Measurements from ENCODE around the gene TBCA. TPM values are rescaled to one million over a fixed set of nuclear protein-coding genes. Genes with fewer than 3 reads are reported as not detected.

Gene TBCA
- total and polyA plus RNA-seq, 8 donors = 40.6 to 138 (median 57.9) TPM

DNA sequence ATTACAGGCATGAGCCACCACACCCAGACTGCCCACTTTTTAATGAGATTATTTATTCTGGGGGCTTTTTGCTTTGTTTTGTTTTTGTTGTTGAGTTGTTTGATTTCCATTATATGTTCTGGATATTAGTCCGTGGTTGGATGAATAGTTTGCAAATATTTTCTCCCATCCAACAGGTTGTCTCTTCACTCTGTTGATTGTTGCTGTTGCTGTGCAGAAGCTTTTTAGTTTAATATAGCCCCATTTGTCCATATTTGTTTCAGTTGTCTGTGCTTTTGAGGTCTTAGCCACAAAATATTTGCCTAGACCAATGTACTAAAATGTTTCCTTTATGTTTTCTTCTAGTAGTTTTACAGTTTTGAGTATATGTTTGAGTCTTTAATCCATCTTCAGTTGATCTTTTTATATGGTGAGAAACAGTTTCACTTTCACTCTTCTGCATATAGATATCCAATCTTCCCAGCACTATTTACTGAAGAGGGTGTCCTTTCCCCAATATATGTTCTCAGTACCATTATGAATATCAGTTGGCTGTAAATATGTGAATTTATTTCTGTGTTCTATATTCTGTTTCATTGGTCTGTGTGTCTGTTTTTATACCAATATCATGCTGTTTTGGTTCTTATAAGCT lies 30.2 kb upstream of the TBCA start:
- H3K36me3 ChIP-seq = no peaks in the 10 kb centered on the region
- H3K27me3 ChIP-seq = no peaks in the 10 kb centered on the region
- ATAC-seq (no peak), DNase-seq (no peak), FAIRE-seq (no peak)
- no peaks in the 10 kb centered on the region for H3K9me3 ChIP-seq
- H3K27ac ChIP-seq = no peak overlapping the region
- WGBS, 2 donors = 0 to 29% methylated on average over 1 of the region's 1 CpG
- intact Hi-C loops (cut with DNase I) = no loop called here
- H3K4me1 ChIP-seq = no peaks in the 10 kb centered on the region
- TF ChIP-seq, protein P1, sequence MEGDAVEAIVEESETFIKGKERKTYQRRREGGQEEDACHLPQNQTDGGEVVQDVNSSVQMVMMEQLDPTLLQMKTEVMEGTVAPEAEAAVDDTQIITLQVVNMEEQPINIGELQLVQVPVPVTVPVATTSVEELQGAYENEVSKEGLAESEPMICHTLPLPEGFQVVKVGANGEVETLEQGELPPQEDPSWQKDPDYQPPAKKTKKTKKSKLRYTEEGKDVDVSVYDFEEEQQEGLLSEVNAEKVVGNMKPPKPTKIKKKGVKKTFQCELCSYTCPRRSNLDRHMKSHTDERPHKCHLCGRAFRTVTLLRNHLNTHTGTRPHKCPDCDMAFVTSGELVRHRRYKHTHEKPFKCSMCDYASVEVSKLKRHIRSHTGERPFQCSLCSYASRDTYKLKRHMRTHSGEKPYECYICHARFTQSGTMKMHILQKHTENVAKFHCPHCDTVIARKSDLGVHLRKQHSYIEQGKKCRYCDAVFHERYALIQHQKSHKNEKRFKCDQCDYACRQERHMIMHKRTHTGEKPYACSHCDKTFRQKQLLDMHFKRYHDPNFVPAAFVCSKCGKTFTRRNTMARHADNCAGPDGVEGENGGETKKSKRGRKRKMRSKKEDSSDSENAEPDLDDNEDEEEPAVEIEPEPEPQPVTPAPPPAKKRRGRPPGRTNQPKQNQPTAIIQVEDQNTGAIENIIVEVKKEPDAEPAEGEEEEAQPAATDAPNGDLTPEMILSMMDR (IDR thresholded peaks at IDR 0.05) = no peak
- no peak overlapping the region for H3K4me3 ChIP-seq

DNA sequence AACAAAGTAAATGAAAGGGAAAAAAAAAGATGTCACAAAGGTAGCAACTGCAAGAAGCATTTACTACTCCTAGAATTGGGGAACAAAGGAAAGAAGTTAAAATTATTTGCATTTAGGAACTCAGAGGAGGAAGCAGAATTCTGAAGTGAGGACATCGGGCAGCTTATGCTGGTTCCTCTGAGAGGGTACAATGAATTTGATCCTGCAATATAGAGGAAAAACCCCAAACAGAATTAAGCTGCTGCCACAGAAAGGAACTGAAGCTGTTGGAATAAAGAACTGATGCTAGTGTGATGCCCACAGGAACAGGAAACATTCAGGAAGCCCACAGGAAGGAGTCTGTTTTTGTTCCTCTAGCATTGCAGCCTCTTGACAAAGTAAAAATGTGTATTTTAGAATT lies 22.3 kb upstream of the TBCA start:
- Histone ChIP-seq H3K4me1 (no peaks in the 10 kb centered on the region), H3K9me3 (peaks cover 0 to 3% (median 0%) of the 10 kb centered on the region in 4 donors), H3K36me3 (no peaks in the 10 kb centered on the region), H3K27ac (no peak overlapping the region), H3K27me3 (no peaks in the 10 kb centered on the region), H3K4me3 (no peak overlapping the region)
- DNase-seq = no peak
- 56 to 59% methylated on average over 1 of the region's 1 CpG for WGBS, 2 donors
- TF ChIP-seq, protein P1 (IDR thresholded peaks at IDR 0.05) = no peak
- peak in 1 of 4 donors; percentile 23 for ATAC-seq
- no peak for FAIRE-seq
- intact Hi-C loops (cut with DNase I) = no loop called here

GRCh38 chr5:77797136-77797535 lies 21.0 kb upstream of the TBCA start:
- H3K4me3 ChIP-seq = no peak overlapping the region
- H3K4me1 ChIP-seq = no peaks in the 10 kb centered on the region
- FAIRE-seq (no peak), ATAC-seq (no peak), DNase-seq (no peak)
- intact Hi-C loops (cut with DNase I) = no loop called here
- WGBS, 2 donors = 94 to 96% methylated on average over 1 of the region's 1 CpG
- TF ChIP-seq, protein P1 (IDR thresholded peaks at IDR 0.05) = no peak
- H3K9me3 ChIP-seq = peaks cover 0 to 3% (median 0%) of the 10 kb centered on the region in 4 donors
- H3K36me3 ChIP-seq = no peaks in the 10 kb centered on the region
- no peak overlapping the region for H3K27ac ChIP-seq
- H3K27me3 ChIP-seq = no peaks in the 10 kb centered on the region

DNA sequence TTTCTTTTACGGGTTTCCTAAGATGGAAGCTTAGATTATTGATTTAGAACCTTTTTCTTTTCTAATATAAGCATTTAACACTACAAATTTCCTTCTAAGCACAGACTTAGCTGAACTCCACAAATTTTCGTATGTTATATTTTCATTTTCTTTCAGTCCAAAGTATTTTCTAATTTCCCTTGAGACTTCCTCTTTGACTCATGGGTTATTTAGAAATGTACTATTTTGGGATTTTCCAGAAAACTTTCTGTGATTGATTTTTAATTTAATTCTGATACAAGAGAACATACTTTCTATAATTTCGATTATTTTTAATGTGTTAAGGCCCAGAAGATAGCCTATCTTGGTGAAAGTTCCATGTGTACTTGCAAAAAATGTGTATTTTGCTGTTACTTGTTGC lies 19.7 kb upstream of the TBCA start:
- no peaks in the 10 kb centered on the region for H3K27me3 ChIP-seq
- H3K9me3 ChIP-seq = peaks cover 0 to 3% (median 0%) of the 10 kb centered on the region in 4 donors
- ATAC-seq = no peak
- no peak for FAIRE-seq
- 61 to 75% methylated on average over 3 of the region's 3 CpGs for WGBS, 2 donors
- no peaks in the 10 kb centered on the region for H3K4me1 ChIP-seq
- H3K27ac ChIP-seq = no peak overlapping the region
- H3K4me3 ChIP-seq = no peak overlapping the region
- no peak for DNase-seq
- intact Hi-C loops (cut with DNase I) = no loop called here
- no peaks in the 10 kb centered on the region for H3K36me3 ChIP-seq
- TF ChIP-seq, protein P1 (IDR thresholded peaks at IDR 0.05) = no peak

DNA sequence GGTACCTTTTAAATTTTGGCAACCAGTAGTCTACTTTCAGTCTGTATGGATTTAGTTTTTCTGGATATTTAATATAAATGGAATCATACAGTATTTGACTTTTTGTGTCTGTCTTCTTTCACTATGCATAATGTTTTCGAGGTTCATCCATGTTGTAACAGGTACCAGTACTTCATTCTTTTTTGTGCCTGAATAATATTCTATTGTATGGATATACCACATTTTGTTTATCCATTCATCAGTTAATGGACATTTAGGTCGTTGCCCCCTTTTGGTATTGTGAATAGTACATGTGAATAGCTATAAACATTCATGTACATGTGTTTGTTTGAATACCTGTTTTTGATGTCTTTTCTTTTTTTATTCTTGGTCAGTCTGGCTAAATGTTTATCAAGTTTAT lies 19.1 kb upstream of the TBCA start:
- intact Hi-C loops (cut with DNase I) = no loop called here
- ATAC-seq (no peak), DNase-seq (no peak), FAIRE-seq (no peak)
- no peaks in the 10 kb centered on the region for H3K27me3 ChIP-seq
- no peak overlapping the region for H3K4me3 ChIP-seq
- no peaks in the 10 kb centered on the region for H3K9me3 ChIP-seq
- no peaks in the 10 kb centered on the region for H3K36me3 ChIP-seq
- TF ChIP-seq, protein P1 (IDR thresholded peaks at IDR 0.05) = no peak
- no peaks in the 10 kb centered on the region for H3K4me1 ChIP-seq
- no peak overlapping the region for H3K27ac ChIP-seq
- whole genome bisulfite sequencing, 2 donors = 50 to 75% methylated on average over 2 of the region's 2 CpGs
